ENCODE results near the gene GPN1.

GPN1 gene

DNA sequence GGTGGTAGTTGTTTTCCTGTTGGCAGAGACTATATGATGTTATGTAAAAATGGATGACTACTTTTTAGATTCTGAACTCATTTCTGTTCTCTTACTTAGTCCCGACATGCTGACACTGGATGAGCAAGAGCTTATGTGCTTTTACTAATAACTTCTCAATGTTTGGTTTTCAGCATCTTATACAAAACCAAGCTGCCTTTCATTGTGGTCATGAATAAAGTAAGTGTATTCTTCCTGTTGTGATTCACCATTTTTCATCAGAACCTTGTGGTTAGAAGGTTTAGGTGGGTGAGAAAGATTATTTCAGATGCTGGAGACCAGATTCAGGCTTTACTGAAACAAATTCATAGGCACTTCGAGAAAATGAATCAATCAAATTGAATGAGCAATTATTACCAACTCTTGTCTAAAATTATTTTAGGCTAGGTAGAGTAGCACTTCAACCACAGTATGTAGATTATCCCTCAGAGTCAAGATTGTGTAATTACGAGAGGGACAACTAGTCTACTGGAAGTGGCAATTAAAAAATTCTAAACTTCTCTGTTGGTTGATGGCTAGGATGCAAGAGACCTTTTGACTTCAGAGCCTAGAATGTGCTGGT lies 9.3 kb downstream of the GPN1 start:
- Histone ChIP-seq H3K4me2 (ENCODE audit: low read depth, low read length, poor library complexity, severe bottlenecking) (no peak overlapping the region), H3K79me2 (ENCODE audit: insufficient read depth, low read length) (no peaks in the 10 kb centered on the region), H3K27me3 (ENCODE audit: low read length) (no peaks in the 10 kb centered on the region), H3K9me3 (ENCODE audit: insufficient read depth, low read length) (no peaks in the 10 kb centered on the region), H3K4me3 (ENCODE audit: insufficient read depth, low read length, poor library complexity, severe bottlenecking) (no peak overlapping the region), H2AFZ (ENCODE audit: low read depth, low read length, severe bottlenecking) (no peak overlapping the region), H3K27ac (ENCODE audit: low read depth, low read length) (no peak overlapping the region), H4K20me1 (ENCODE audit: low read depth, low read length) (no peaks in the 10 kb centered on the region), H3K36me3 (ENCODE audit: low read length) (peaks cover 33% of the 10 kb centered on the region), H3F3A (ENCODE audit: insufficient read depth) (no peaks in the 10 kb centered on the region; the same call in 1 of the 2 replicates), H3K9ac (ENCODE audit: low read length) (no peak overlapping the region), H3K9me2 (replicated peaks; ENCODE audit: insufficient read depth, low read length) (no peaks in the 10 kb centered on the region)
- no peak for TF ChIP-seq EZH2phosphoT487 (conservative IDR thresholded peaks at IDR 0.05; ENCODE audit: low read length)
- TF ChIP-seq, protein P1, sequence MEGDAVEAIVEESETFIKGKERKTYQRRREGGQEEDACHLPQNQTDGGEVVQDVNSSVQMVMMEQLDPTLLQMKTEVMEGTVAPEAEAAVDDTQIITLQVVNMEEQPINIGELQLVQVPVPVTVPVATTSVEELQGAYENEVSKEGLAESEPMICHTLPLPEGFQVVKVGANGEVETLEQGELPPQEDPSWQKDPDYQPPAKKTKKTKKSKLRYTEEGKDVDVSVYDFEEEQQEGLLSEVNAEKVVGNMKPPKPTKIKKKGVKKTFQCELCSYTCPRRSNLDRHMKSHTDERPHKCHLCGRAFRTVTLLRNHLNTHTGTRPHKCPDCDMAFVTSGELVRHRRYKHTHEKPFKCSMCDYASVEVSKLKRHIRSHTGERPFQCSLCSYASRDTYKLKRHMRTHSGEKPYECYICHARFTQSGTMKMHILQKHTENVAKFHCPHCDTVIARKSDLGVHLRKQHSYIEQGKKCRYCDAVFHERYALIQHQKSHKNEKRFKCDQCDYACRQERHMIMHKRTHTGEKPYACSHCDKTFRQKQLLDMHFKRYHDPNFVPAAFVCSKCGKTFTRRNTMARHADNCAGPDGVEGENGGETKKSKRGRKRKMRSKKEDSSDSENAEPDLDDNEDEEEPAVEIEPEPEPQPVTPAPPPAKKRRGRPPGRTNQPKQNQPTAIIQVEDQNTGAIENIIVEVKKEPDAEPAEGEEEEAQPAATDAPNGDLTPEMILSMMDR (IDR thresholded peaks at IDR 0.05; ENCODE audit: insufficient read depth, low read length, poor library complexity, severe bottlenecking) = no peak

DNA sequence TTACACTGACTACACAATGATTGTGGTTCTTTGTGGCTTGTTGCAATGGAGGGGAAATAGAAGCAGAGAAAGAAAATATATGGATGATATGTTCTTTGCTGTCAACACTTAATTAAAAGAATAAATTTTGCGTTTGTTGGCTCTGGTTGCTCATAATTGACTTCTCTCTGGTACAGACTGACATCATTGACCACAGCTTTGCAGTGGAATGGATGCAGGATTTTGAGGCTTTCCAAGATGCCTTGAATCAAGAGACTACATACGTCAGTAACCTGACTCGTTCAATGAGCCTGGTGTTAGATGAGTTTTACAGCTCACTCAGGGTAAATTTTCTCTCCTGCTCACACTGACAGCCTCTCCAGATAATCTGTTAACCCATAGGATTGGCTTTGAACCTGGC lies 9.9 kb downstream of the GPN1 start:
- Histone ChIP-seq H3K27ac (ENCODE audit: low read depth, low read length) (no peak overlapping the region), H3K4me3 (ENCODE audit: insufficient read depth, low read length, poor library complexity, severe bottlenecking) (no peak overlapping the region), H3K9ac (ENCODE audit: low read length) (no peak overlapping the region), H3F3A (ENCODE audit: insufficient read depth) (no peaks in the 10 kb centered on the region; the same call in 1 of the 2 replicates), H3K36me3 (ENCODE audit: low read length) (peaks cover 36% of the 10 kb centered on the region), H3K79me2 (ENCODE audit: insufficient read depth, low read length) (no peaks in the 10 kb centered on the region), H3K27me3 (ENCODE audit: low read length) (no peaks in the 10 kb centered on the region), H3K9me3 (ENCODE audit: insufficient read depth, low read length) (no peaks in the 10 kb centered on the region), H2AFZ (ENCODE audit: low read depth, low read length, severe bottlenecking) (no peak overlapping the region), H3K9me2 (replicated peaks; ENCODE audit: insufficient read depth, low read length) (no peaks in the 10 kb centered on the region), H4K20me1 (ENCODE audit: low read depth, low read length) (no peaks in the 10 kb centered on the region), H3K4me2 (ENCODE audit: low read depth, low read length, poor library complexity, severe bottlenecking) (no peak overlapping the region)
- no peak for TF ChIP-seq EZH2phosphoT487 (conservative IDR thresholded peaks at IDR 0.05; ENCODE audit: low read length)
- TF ChIP-seq, protein P1 (IDR thresholded peaks at IDR 0.05; ENCODE audit: insufficient read depth, low read length, poor library complexity, severe bottlenecking) = no peak

DNA sequence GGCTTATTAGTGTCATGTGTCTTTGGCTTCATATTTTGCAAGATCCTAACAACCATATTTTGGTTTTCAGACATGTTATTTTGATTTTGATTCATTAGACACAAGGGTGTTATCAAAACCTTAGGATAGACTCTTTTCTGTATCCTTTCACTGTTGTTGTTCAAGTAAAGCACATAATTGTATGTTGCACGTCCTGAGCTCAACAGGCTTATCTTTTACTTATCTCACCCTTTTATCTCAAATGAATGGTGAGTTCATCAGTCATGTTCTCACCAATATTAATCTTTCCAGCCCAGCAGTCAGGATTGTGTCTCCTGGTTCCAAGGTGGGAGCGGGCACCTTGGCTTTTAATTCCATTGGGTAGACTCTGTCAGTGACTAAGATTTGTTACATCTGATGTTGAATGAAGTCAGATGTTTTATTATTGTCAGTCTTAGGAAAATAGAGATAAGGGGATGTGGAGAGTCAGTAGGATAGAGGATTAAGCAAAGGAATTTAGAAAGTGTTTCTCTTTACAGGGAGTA lies 11.9 kb downstream of the GPN1 start:
- H3K27me3 ChIP-seq (ENCODE audit: low read length) = no peaks in the 10 kb centered on the region
- H3K79me2 ChIP-seq (ENCODE audit: insufficient read depth, low read length) = no peaks in the 10 kb centered on the region
- no peaks in the 10 kb centered on the region for H4K20me1 ChIP-seq (ENCODE audit: low read depth, low read length)
- H3K27ac ChIP-seq (ENCODE audit: low read depth, low read length) = no peak overlapping the region
- H3K9ac ChIP-seq (ENCODE audit: low read length) = no peak overlapping the region
- TF ChIP-seq EZH2phosphoT487 (conservative IDR thresholded peaks at IDR 0.05; ENCODE audit: low read length) = no peak
- TF ChIP-seq, protein P1 (IDR thresholded peaks at IDR 0.05; ENCODE audit: insufficient read depth, low read length, poor library complexity, severe bottlenecking) = no peak
- no peak overlapping the region for H3K4me2 ChIP-seq (ENCODE audit: low read depth, low read length, poor library complexity, severe bottlenecking)
- H3K9me2 ChIP-seq (replicated peaks; ENCODE audit: insufficient read depth, low read length) = no peaks in the 10 kb centered on the region
- H3F3A ChIP-seq (ENCODE audit: insufficient read depth) = peaks cover 4% of the 10 kb centered on the region
- no peak overlapping the region for H2AFZ ChIP-seq (ENCODE audit: low read depth, low read length, severe bottlenecking)
- H3K9me3 ChIP-seq (ENCODE audit: insufficient read depth, low read length) = no peaks in the 10 kb centered on the region
- peaks cover 27% of the 10 kb centered on the region for H3K36me3 ChIP-seq (ENCODE audit: low read length)
- no peak overlapping the region for H3K4me3 ChIP-seq (ENCODE audit: insufficient read depth, low read length, poor library complexity, severe bottlenecking)
